ENCODE results near the gene DNAJC1.

DNAJC1 gene

GRCh38 chr10:21758696-21759095, 244.8 kb downstream of the DNAJC1 start:
- TF ChIP-seq FOXM1 (IDR thresholded peaks at IDR 0.05; ENCODE audit: borderline replicate concordance, low read depth) (no peak), REST (IDR thresholded peaks at IDR 0.05; ENCODE audit: low read depth) (no peak), MAX (IDR thresholded peaks at IDR 0.05) (no peak), EGR1 (IDR thresholded peaks at IDR 0.05) (no peak), ZBTB7A (IDR thresholded peaks at IDR 0.05; ENCODE audit: low read depth) (no peak), YY1 (IDR thresholded peaks at IDR 0.05; ENCODE audit: low read depth) (no peak), RAD21 (IDR thresholded peaks at IDR 0.05; ENCODE audit: low read depth) (no peak), USF1 (IDR thresholded peaks at IDR 0.05) (no peak), TAF1 (IDR thresholded peaks at IDR 0.05; ENCODE audit: low read depth) (no peak), NFIC (IDR thresholded peaks at IDR 0.05) (no peak), EP300 (IDR thresholded peaks at IDR 0.05; ENCODE audit: borderline replicate concordance) (no peak), TCF12 (IDR thresholded peaks at IDR 0.05; ENCODE audit: low read depth) (no peak), CREB1 (IDR thresholded peaks at IDR 0.05; ENCODE audit: low read depth) (no peak)

GRCh38 chr10:21758239-21758638, 245.3 kb downstream of the DNAJC1 start:
- TF ChIP-seq TCF12 (IDR thresholded peaks at IDR 0.05; ENCODE audit: low read depth) (no peak), USF1 (IDR thresholded peaks at IDR 0.05) (no peak), EP300 (IDR thresholded peaks at IDR 0.05; ENCODE audit: borderline replicate concordance) (no peak), NFIC (IDR thresholded peaks at IDR 0.05) (no peak), FOXM1 (IDR thresholded peaks at IDR 0.05; ENCODE audit: borderline replicate concordance, low read depth) (no peak), TEAD4 (IDR thresholded peaks at IDR 0.05) (no peak), YY1 (IDR thresholded peaks at IDR 0.05; ENCODE audit: low read depth) (no peak), TAF1 (IDR thresholded peaks at IDR 0.05; ENCODE audit: low read depth) (no peak), MAX (IDR thresholded peaks at IDR 0.05) (no peak), RAD21 (IDR thresholded peaks at IDR 0.05; ENCODE audit: low read depth) (no peak), REST (IDR thresholded peaks at IDR 0.05; ENCODE audit: low read depth) (no peak), CEBPB (IDR thresholded peaks at IDR 0.05) (no peak), ZBTB7A (IDR thresholded peaks at IDR 0.05; ENCODE audit: low read depth) (no peak), EGR1 (IDR thresholded peaks at IDR 0.05) (no peak), CREB1 (IDR thresholded peaks at IDR 0.05; ENCODE audit: low read depth) (no peak)

- TF ChIP-seq TEAD4 (IDR thresholded peaks at IDR 0.05) (no peak), CEBPB (IDR thresholded peaks at IDR 0.05) (no peak), FOXM1 (IDR thresholded peaks at IDR 0.05; ENCODE audit: borderline replicate concordance, low read depth) (no peak), TCF12 (IDR thresholded peaks at IDR 0.05; ENCODE audit: low read depth) (no peak), YY1 (IDR thresholded peaks at IDR 0.05; ENCODE audit: low read depth) (no peak), TAF1 (IDR thresholded peaks at IDR 0.05; ENCODE audit: low read depth) (no peak), REST (IDR thresholded peaks at IDR 0.05; ENCODE audit: low read depth) (no peak), USF1 (IDR thresholded peaks at IDR 0.05) (no peak), MAX (IDR thresholded peaks at IDR 0.05) (no peak)
Measured at GRCh38 chr10:21757185-21757901, 246.2 kb downstream of the DNAJC1 start.

Measured in Ishikawa (cell line).